ENCODE data around the gene MAST4. TPM values are rescaled to one million over a fixed set of nuclear protein-coding genes. Genes with fewer than 3 reads are reported as not detected.

Gene MAST4
- total RNA-seq, 1 donor from 2014 or later, result 19.0 TPM

DNA sequence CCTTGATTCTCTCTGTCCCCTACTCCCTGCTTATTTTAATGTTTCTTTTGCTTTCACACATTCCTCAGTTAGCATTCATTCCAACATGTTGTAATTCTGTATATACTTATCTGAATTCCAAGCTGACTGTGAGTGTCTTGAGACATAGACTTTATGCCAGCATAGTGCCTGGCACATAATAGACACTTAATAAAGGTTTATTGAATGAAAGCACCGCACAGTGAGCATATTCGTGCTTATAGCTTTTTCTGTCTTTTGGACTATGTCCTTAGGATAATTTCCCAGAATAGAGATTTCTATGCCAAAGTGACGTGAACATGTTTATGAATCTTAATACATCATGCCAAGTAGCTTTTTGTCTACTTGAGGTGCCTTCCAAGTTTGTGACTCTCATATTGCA, 425.8 kb downstream of the MAST4 start:
- no peak for DNase-seq (ENCODE audit: low spot score)
- Mint-ChIP-seq H3K4me3 (no peak overlapping the region), H3K9me3 (no peaks in the 10 kb centered on the region), H3K36me3 (ENCODE audit: low read depth) (peaks cover 10% of the 10 kb centered on the region), H3K27me3 (ENCODE audit: insufficient read depth) (no peaks in the 10 kb centered on the region), H3K27ac (no peak overlapping the region), H3K4me1 (ENCODE audit: low read depth) (peaks cover 31% of the 10 kb centered on the region)
- intact Hi-C loops (cut with micrococcal nuclease), result loop anchor here (1.0 to 2.0 kb wide), 5 partner anchors 9 to 34 kb away; no protein-coding TSS in a partner anchor

GRCh38 chr5:67025457-67025856, 429.3 kb downstream of the MAST4 start:
- H3K27ac Mint-ChIP-seq, result no peak overlapping the region
- intact Hi-C loops (cut with micrococcal nuclease), result no loop called here
- peaks cover 17% of the 10 kb centered on the region for H3K36me3 Mint-ChIP-seq (ENCODE audit: low read depth)
- no peak overlapping the region for H3K4me3 Mint-ChIP-seq
- DNase-seq (ENCODE audit: low spot score), result no peak
- H3K4me1 Mint-ChIP-seq (ENCODE audit: low read depth), result peaks cover 52% of the 10 kb centered on the region
- H3K27me3 Mint-ChIP-seq (ENCODE audit: insufficient read depth), result no peaks in the 10 kb centered on the region
- H3K9me3 Mint-ChIP-seq, result no peaks in the 10 kb centered on the region

- Mint-ChIP-seq H3K4me3 (no peak overlapping the region), H3K27me3 (ENCODE audit: insufficient read depth) (no peaks in the 10 kb centered on the region), H3K27ac (no peak overlapping the region), H3K36me3 (ENCODE audit: low read depth) (peaks cover 16% of the 10 kb centered on the region), H3K4me1 (ENCODE audit: low read depth) (peaks cover 54% of the 10 kb centered on the region), H3K9me3 (no peaks in the 10 kb centered on the region)
- no peak for DNase-seq (ENCODE audit: low spot score)
- intact Hi-C loops (cut with micrococcal nuclease), result no loop called here
These were observed 430.1 kb downstream of the MAST4 start for GRCh38 chr5:67026278-67026677.

DNA sequence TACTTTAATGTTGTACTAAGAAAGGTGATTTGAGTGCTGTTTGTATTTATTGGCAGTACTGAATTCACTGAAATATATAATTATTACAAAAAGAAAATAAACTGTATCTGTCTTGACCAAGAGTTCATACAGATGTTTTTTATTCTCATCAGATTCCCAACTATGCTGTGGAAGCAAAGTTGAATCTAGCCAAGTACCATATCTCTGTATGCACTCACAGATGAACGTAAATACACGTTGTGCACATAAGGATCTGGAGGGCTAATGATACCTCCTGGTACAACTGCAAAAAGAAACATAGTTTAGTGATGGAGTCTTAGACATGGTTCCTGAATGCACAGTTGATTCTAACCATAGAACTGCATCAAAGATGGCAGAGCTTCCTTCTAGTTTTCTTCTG, 431.0 kb downstream of the MAST4 start:
- H3K27me3 Mint-ChIP-seq (ENCODE audit: insufficient read depth), result no peaks in the 10 kb centered on the region
- intact Hi-C loops (cut with micrococcal nuclease), result no loop called here
- H3K36me3 Mint-ChIP-seq (ENCODE audit: low read depth), result peaks cover 16% of the 10 kb centered on the region

GRCh38 chr5:67028371-67028770, 432.2 kb downstream of the MAST4 start:
- no peak overlapping the region for H3K27ac Mint-ChIP-seq
- no peaks in the 10 kb centered on the region for H3K27me3 Mint-ChIP-seq (ENCODE audit: insufficient read depth)
- peaks cover 55% of the 10 kb centered on the region for H3K4me1 Mint-ChIP-seq (ENCODE audit: low read depth)
- intact Hi-C loops (cut with micrococcal nuclease), result no loop called here
- peaks cover 18% of the 10 kb centered on the region for H3K36me3 Mint-ChIP-seq (ENCODE audit: low read depth)
- DNase-seq (ENCODE audit: low spot score), result no peak
- no peak overlapping the region for H3K4me3 Mint-ChIP-seq
- no peaks in the 10 kb centered on the region for H3K9me3 Mint-ChIP-seq

More for the DNA sequence above, 431.0 kb downstream of the MAST4 start:
- no peak overlapping the region for H3K4me3 Mint-ChIP-seq
- no peak overlapping the region for H3K27ac Mint-ChIP-seq
- H3K9me3 Mint-ChIP-seq, result no peaks in the 10 kb centered on the region
- peaks cover 54% of the 10 kb centered on the region for H3K4me1 Mint-ChIP-seq (ENCODE audit: low read depth)
- no peak for DNase-seq (ENCODE audit: low spot score)

DNA sequence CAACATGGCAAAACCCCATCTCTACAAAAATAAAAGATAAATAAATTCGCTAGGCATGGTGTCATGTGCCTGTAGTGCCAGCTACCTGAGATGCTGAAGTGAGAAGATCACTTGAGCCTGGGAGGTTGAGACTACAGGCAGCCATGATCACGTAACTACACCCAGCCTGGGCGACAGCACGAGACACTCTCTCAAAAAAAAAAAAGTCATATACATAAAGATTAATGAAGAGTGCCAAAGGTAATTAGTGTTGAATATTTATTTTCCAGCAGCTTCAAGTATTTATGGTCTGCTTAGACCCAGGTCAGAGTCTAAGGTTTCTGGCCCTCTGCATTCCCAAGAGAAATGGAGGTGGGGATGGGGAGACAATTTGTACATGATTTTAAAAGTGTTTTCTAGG, 432.7 kb downstream of the MAST4 start:
- no peak for DNase-seq (ENCODE audit: low spot score)
- Mint-ChIP-seq H3K4me1 (ENCODE audit: low read depth) (peaks cover 60% of the 10 kb centered on the region), H3K27me3 (ENCODE audit: insufficient read depth) (no peaks in the 10 kb centered on the region), H3K36me3 (ENCODE audit: low read depth) (peaks cover 18% of the 10 kb centered on the region), H3K4me3 (no peak overlapping the region), H3K9me3 (no peaks in the 10 kb centered on the region), H3K27ac (no peak overlapping the region)
- intact Hi-C loops (cut with micrococcal nuclease), result no loop called here

- Mint-ChIP-seq H3K9me3 (no peaks in the 10 kb centered on the region), H3K27ac (no peak overlapping the region), H3K27me3 (ENCODE audit: insufficient read depth) (no peaks in the 10 kb centered on the region), H3K4me3 (no peak overlapping the region), H3K4me1 (ENCODE audit: low read depth) (peaks cover 64% of the 10 kb centered on the region), H3K36me3 (ENCODE audit: low read depth) (peaks cover 18% of the 10 kb centered on the region)
- intact Hi-C loops (cut with micrococcal nuclease), result no loop called here
- DNase-seq (ENCODE audit: low spot score), result no peak
These were observed 433.3 kb downstream of the MAST4 start for GRCh38 chr5:67029481-67029880.

- Mint-ChIP-seq H3K27me3 (ENCODE audit: insufficient read depth) (no peaks in the 10 kb centered on the region), H3K9me3 (no peaks in the 10 kb centered on the region), H3K36me3 (ENCODE audit: low read depth) (peaks cover 18% of the 10 kb centered on the region), H3K27ac (peak overlapping the region; percentile 45), H3K4me3 (no peak overlapping the region), H3K4me1 (ENCODE audit: low read depth) (peaks cover 74% of the 10 kb centered on the region)
- DNase-seq (ENCODE audit: low spot score), result no peak
- intact Hi-C loops (cut with micrococcal nuclease), result loop anchor here (1.0 to 5.0 kb wide), 3 partner anchors 9 to 1103 kb away; partner anchors contain the start of gene ERBIN
These were observed 434.3 kb downstream of the MAST4 start for GRCh38 chr5:67030289-67031056.

DNA sequence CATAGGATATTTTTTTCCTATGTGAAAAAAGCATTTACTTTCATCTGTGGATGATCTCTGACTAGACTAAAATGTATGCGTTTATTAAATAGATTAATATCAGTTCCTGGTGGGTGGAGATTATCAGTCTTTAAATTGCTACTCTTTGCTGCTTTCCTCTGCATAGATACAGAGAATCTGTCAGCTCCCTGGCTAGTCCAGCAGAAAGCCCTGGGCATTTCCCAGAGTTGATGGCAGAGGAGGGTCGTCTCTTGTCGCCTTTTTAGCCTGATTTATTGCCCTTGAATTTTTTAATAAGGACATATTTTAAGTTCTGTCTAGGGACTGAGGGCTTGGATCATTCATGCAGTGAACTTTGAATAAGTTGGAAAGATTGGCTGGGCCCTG, 434.9 kb downstream of the MAST4 start:
- intact Hi-C loops (cut with micrococcal nuclease), result loop anchor here (1.0 to 5.0 kb wide), 3 partner anchors 8 to 1104 kb away; partner anchors contain the start of gene ERBIN
- Mint-ChIP-seq H3K9me3 (no peaks in the 10 kb centered on the region), H3K27me3 (ENCODE audit: insufficient read depth) (no peaks in the 10 kb centered on the region), H3K27ac (peak overlapping the region; percentile 13), H3K4me1 (ENCODE audit: low read depth) (peaks cover 79% of the 10 kb centered on the region), H3K4me3 (no peak overlapping the region), H3K36me3 (ENCODE audit: low read depth) (peaks cover 18% of the 10 kb centered on the region)
- DNase-seq (ENCODE audit: low spot score), result no peak

- H3K36me3 Mint-ChIP-seq (ENCODE audit: low read depth), result peaks cover 18% of the 10 kb centered on the region
- peak overlapping the region; percentile 19 for H3K4me3 Mint-ChIP-seq
- no peak for DNase-seq (ENCODE audit: low spot score)
- H3K9me3 Mint-ChIP-seq, result no peaks in the 10 kb centered on the region
- intact Hi-C loops (cut with micrococcal nuclease), result loop anchor here (1.0 to 5.0 kb wide), 5 partner anchors 8 to 1104 kb away; partner anchors contain the start of gene ERBIN
- peaks cover 79% of the 10 kb centered on the region for H3K4me1 Mint-ChIP-seq (ENCODE audit: low read depth)
- H3K27ac Mint-ChIP-seq, result peak overlapping the region; percentile 82
- H3K27me3 Mint-ChIP-seq (ENCODE audit: insufficient read depth), result no peaks in the 10 kb centered on the region
These were observed 435.5 kb downstream of the MAST4 start for GRCh38 chr5:67031692-67032091.

DNA sequence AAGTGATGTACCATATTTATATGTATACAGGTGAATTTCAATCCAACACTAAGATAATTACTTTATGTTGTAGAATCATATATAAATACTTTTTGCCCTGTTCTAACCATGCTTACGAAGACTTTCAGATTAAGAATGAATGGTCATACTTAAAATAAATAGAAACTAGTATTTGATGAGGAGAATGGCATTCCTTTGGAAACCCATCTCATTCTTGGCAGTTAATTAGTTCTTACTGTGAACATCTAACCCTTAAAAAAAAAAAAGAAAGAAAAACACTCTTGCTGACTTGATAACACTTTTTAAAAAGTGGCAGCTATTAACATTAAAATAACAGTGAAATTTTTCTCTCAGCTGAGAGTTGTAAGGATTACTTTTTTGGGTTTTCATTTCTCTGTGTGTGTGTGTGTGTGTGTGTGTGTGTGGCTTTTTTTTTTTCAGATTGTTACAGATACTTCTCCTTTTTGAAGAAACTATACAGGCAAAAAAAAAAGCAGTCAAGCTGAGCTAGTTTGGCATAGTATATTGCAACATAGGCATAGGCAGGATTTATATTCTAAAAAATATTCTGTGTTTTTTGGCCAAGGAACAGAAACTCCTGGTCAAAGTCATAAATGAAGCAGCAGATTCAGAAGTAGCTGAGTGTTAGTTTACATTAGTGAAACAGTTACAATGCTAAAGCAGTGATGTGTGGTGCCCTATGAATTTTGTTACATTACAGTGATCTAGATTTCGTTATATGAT, 436.9 kb downstream of the MAST4 start:
- H3K4me1 Mint-ChIP-seq (ENCODE audit: low read depth), result peaks cover 76% of the 10 kb centered on the region
- H3K36me3 Mint-ChIP-seq (ENCODE audit: low read depth), result peaks cover 14% of the 10 kb centered on the region
- H3K4me3 Mint-ChIP-seq, result no peak overlapping the region
- H3K27ac Mint-ChIP-seq, result peak overlapping the region; percentile 10
- H3K27me3 Mint-ChIP-seq (ENCODE audit: insufficient read depth), result no peaks in the 10 kb centered on the region
- DNase-seq (ENCODE audit: low spot score), result no peak
- no peaks in the 10 kb centered on the region for H3K9me3 Mint-ChIP-seq
- intact Hi-C loops (cut with micrococcal nuclease), result loop anchor here (1.0 to 5.0 kb wide), 3 partner anchors 29 to 1106 kb away; partner anchors contain the start of gene ERBIN

DNA sequence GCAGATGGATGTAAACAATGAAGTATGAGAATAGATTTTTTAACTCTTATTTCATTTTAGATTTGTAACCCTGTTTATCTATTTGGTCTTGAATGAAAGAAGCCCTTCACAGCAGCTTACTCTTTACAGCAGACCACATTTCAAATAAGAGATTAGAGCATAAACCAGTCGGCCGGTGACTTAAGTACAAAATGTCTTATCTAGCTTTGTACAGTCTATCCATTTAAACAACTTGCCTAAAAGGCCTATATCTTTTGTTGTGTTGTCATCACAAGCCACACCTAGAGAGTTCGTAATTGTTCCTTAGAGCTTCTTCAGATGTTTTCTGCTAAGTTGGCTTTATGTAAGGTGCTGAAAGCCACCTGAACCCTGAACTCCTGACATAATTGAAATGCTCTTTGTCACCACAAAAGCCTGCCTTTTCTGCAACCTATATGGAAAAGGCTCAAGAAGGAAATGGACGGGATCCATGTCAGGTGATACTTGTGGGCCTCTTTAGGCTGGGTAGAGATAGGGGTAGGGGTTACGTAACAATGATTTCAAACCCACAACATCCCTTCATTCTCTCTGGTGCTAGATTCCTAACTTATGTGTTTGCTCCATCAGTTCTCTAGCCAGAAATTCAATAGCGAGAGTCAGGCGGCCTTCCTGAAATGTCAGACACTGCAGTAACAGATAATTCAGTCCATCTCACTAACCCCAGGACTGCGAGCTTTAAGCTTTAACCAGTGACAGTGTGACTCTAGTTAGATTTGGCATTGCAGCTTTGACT, 437.9 kb downstream of the MAST4 start:
- peaks cover 7% of the 10 kb centered on the region for H3K36me3 Mint-ChIP-seq (ENCODE audit: low read depth)
- DNase-seq (ENCODE audit: low spot score), result no peak
- no peak overlapping the region for H3K4me3 Mint-ChIP-seq
- H3K4me1 Mint-ChIP-seq (ENCODE audit: low read depth), result peaks cover 77% of the 10 kb centered on the region
- H3K27me3 Mint-ChIP-seq (ENCODE audit: insufficient read depth), result no peaks in the 10 kb centered on the region
- no peaks in the 10 kb centered on the region for H3K9me3 Mint-ChIP-seq
- peak overlapping the region; percentile 9 for H3K27ac Mint-ChIP-seq
- intact Hi-C loops (cut with micrococcal nuclease), result loop anchor here (2.0 to 5.0 kb wide), 2 partner anchors 175 to 1107 kb away; partner anchors contain the start of gene ERBIN
